GM19238 (cell line): ENCODE measurements around the gene KAT6B.

ENCODE experiments used
- DNase-seq: peaks from one replicate; pipeline ENCODE4 v3.0.0; 2011; ENCODE audit warnings: low spot score; ENCODE audit not compliant: insufficient read length

KAT6B gene

DNA sequence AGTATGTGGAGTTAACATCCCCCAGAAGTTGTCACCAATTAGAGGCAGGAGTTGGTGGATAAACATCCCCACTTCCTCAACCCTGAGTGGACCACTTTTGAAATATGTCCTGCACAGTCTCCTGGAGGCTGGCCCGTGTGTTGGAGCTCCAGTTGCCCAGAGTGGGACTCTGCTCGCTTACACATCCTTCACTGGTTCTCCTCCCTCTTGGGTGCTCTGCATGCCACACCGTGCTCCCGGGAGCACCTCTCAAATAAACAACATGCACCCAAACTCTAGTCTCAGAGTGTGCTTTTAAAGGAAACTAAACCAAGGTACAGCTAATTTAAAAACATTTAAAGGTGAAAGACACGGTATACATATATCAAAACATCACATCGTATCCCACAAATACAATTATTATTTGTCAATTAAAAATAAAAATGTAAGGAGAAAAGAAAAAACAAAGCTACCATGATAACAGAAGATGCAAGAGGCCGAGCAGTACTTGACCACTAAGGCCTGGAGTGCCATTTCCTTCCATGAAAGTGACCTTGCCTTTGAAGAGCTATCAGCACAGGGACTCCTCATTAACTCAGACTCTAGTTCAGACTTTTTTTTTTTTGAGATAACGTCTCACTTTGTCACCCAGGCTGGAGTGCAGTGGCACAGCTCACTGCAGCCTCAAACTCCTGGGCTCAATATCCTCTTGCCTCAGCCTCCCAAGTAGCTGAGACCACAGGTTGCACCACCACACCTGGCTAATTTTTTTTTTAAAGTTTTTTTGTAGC lies 237.2 kb downstream of the KAT6B start:
- no peak for DNase-seq

DNA sequence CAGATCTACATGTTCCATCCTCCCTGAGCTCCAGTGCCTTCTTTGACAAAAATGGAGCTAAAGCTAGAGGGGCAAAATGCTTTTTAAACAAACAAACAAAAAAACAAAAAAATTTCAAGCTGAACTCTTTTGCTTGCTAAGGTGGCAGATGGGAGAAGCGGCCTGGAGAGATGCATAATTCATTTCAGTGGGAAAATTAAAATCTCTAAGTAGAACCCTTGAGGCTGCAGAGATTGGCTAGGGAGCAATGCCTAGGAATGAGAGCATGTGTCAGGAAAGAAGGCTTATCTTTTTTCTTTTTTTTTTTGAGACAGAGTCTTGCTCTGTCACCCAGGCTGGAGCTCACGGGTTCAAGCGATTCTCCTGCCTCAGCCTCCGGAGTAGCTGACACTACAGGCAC lies 238.7 kb downstream of the KAT6B start:
- no peak for DNase-seq

DNA sequence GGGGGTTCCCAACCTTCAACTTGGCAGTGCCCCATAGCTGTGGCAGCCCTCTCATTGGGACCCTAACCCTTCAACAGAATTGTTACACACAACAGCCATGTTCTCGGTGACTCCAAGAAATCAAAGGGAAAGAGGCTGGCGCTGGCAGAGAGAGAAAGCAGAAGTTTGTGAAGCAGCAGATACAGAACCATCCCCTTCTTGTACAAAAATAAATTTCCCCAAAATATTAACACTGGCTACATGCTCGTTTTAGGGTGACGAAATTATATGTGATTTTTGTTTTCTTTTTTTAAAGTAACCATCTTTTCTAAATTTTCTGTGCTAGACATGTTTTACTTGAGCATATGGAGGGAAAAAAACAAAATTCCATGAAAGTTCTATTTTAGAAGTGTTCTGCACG lies 239.9 kb downstream of the KAT6B start:
- no peak for DNase-seq

DNA sequence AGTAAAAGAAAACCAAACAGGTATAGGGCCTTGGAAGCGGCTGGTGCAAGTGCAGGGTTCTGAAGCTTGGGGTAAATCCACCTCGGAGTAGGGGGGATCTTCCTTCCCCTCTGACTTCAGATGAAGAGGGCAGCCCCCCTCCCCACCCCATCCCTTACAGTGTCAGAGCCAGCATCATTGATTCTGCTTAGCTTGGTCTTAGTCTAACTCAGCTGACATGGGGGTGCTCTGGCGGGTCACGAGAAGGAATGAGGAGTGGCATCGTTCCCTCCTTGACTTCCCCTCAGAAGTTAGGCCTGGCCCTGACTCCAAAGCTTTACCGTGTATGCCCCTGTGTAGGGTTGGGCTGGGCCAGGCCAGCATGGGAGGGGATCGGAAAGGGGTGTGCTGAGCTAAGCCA lies 240.9 kb downstream of the KAT6B start:
- DNase-seq: no peak

DNA sequence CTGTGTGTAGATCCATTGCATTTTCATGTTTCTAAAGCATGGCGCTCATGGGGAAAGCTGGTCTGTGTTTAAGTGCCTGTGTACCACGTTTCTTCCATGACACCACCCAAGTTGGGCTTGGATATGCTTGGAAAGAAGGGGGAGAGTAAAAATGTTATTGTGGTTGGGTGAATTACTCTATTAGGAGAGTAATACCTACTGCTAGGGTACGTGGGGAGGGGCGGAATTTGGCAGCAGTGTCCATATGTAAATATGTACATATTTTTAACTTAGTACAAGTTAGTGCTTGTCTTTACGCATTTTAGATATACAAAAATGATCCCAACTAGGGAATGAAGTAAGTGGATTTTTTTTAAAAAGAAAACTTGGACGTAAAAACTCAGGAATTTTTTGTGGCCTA lies 242.1 kb downstream of the KAT6B start:
- DNase-seq: no peak

DNA sequence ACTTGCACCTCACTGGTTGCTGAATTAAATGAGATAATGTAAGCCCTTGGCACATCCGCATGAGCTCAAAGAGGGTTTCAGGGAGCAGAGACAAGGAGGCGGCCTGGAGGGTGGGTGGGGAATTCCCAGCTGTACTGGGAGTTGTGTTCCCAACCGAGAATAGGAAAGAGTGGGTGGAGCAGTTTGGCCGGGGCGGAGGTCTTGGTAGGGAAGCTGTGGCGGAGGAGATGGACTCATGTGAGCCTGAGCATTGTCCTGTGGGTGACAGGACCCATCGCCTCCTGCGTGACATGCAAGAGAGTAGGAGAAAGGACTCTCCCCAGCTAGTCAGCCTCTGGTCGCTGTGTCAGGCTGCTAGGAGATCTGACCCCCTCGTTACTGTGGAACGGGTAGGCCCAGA lies 244.1 kb downstream of the KAT6B start:
- DNase-seq: no peak

DNA sequence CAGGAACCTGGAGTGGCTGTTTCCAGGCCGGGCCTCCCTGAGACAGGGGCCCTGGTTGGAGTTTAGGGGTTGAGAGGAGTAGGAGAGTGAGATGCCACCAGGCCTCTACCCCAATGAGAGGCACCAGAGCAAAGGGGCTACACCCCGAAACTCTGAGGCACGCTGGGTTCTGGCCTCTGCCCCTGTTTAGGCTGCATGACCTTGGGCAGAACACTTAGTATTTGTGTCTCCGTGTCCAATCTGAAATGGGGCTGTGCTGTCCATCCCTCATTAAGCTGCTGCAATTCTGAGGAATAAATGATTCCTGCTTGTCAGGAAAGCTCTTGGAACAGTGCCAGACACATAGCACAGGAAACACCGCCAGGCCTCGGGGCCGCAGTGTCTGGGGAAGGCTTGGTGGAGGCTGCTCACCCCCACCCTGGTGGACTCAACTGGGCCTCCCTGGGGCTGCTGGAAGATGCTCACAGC lies 244.6 kb downstream of the KAT6B start:
- no peak for DNase-seq

DNA sequence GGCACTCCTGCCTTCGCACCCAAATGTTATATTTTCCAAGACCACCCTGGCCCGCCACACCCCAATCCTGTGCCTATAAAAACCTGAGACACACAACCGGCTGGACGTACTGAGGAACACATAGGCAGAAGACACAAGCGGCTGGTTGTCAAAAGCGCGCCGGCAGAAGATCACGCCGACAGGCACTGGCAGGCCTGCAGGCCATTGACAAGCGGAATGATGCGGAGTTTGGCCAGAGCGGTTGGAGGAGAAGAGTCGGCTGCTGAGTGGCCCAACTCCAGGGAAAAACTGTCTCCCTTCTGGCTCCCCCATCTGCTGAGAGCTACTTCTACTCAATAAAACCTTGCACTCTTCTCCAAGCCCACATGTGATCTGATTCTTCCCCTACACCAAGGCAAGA lies 245.4 kb downstream of the KAT6B start:
- no peak for DNase-seq

DNA sequence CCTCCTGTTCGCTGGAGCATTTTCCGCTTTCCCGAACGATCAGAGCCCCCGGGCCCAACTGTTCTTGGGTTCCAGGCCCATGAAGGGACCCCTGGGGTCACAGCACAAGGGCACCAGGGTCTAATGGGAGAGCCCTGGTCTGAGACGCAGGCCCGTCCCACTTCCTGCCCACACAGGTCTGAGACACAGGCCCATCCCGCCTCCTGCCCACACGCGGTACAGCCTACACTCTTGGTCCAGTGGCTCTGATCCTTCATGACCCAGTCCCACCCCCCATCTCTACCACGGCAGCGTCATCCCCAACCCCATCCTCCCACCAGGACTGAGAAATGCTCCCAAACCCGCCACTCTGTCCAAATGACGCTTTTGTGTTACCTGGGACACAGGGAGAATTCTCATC lies 246.3 kb downstream of the KAT6B start:
- no peak for DNase-seq

DNA sequence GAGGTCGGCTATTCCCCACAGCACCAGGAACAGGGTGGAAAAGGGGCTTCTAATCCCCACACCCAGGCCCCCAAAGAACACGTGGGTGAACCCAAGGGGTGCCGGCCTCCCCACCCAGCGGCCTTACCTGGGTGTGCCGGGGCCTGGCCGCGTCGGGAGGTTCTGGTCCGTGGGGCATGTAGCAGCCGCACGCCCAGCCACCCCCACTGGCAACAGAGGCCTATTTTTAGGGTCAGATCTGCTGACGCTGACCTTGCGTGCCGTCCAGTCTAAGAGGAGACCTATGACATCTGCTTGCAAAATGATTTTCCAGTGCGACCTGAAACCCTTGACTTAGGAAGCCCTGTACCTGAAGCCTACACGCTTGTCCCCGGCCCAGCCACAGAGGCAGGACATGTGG lies 247.0 kb downstream of the KAT6B start:
- no peak for DNase-seq

DNA sequence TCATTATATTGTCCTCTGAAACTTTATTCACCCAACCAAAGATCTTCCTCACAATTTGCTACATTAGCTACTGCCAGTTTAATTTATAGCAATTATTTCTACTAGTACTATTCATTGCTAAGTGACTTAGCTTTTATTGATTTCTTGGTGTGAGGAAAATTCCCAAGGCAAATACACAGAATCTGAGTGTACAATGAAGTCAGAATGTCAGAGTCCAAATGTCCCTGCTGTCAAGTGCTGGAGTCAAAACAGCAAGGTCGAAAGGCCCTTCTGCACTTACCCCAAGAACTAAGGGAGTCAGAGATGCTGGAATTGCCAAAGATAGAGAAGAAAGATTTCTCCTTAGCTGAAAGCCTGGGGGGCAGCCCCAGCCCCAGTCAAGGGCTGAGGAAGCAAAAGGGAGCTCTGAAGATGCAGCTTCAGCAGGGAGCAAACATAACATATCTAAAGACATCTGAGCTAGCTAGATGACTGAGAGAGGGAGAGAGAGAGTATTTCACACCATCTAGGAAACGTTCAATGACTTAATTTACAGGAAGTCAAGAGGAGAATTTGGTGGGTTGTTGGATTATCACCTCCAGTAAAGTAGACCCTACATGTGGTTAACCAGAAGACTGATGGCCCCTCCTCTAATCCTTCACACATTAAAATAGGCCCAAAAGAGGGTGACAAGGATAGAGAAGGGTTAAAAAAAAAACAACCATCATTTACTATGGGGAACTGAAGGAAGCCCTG lies 248.5 kb downstream of the KAT6B start:
- no peak for DNase-seq

DNA sequence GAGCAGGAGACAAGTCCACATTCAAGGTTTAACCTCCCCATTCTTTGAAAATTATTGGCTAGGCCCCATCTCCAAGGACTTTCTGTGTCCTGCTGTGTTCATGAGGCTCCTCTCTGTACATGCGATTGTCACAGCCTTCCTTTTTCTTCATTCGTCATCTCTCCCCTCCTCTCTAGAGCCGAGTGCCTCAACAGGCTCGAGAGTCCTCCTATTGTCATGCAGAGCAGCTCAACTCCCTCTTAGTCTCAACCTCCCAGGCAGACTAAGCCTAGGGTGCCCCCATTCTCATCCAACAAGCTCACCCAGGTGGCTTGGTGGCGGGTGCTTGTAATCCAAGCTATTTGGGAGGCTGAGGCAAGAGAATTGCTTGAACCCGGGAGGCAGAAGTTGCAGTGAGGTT lies 249.9 kb downstream of the KAT6B start:
- no peak for DNase-seq

DNA sequence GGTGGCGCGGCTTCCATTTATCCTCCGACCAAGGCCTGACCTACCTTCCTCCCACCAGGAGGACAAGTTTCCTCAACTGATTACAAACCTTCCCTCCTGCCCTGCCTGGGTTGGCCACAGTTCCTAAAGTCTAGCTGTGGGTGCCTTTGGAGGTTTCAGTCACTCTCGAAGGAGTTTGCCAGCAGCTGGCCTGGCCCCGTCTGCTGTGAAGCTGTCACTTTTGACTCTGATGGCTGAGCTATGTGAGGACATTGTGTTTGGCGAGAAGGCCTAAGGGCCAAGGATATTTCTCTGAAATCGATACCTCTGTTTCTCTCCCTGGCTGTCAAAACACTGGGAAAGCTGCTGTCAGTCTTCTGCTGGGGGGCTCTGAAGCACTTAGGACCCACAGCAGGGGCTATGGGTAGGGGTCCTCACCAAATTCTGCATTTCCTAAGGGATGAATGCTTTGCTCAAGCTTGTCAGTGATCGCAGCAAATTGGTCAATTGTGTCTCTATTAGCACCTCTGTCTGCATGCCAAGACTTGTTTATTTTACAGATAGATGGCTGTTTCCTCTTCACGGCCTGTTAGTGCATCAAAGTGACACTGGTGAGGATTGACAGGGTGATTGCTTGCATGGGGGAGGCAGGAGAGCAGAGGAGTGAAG lies 253.2 kb downstream of the KAT6B start:
- DNase-seq: no peak

DNA sequence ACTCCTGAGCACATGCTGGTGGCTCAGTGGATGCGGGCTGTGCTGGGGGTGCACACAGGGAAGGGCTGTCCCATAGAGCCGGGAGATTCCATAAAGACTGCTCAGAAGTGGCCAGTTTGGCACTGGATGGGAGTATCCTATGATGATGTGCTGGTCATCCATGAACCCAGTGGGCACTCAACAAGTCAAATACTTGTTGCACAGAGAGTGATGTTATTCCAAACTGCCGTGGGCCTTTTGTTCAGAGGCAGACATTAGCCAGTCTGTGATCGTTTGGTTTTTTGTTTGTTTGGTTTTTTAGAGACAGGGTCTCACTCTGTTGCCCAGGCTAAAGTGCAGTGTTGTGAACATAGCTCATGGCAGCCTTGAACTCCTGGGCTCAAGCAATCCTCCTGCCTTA lies 254.2 kb downstream of the KAT6B start:
- DNase-seq: no peak

DNA sequence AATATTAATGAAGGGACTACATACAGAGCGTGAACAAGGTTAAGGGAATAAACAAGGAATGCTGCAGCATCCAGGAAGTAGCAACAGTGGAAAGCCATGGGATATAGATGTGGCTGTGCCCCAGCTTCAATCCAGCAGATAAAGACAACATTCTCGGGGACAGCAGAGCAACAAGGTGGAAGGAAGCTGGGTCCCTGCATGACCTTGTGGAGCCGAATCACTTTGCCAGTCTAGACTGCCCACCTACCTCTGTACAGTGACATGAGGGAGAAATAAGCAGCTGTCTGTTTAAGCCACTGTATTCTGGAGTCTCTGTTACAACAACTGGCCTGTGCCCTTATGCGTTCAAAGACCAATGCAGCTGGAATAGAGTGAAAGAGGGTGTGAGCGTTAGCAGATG lies 255.0 kb downstream of the KAT6B start:
- no peak for DNase-seq
